PC-3 (cell line): Measurements from ENCODE around the gene ADAMTSL2.
"Not testable (repeated sequence)": the region's sequence is repeated elsewhere in the genome, so short reads cannot be mapped to it uniquely, and the experiment has no call there.

Experiments used
- CTCF ChIP-seq: fragments of 300-600 bp; sonication (generic); conservative IDR thresholded peaks from 2 replicates; pipeline ENCODE4 v1.5.1; 2017; ENCODE audit warnings: antibody characterized with exemption, low read depth, mild to moderate bottlenecking, low read length
- EZH2 ChIP-seq: fragments of 300-600 bp; sonication (generic); IDR thresholded peaks from one replicate; pipeline ENCODE4 v1.6.1; 2017; ENCODE audit warnings: antibody characterized with exemption, mild to moderate bottlenecking, low read length; ENCODE audit not compliant: unreplicated experiment
- EZH2phosphoT487 ChIP-seq: fragments of 300-600 bp; sonication (generic); IDR thresholded peaks from 2 replicates; pipeline ENCODE4 v1.6.1; 2018; ENCODE audit warnings: mild to moderate bottlenecking, antibody characterized with exemption, low read length, borderline replicate concordance

GRCh38 chr9:133563814-133564213 is 29.3 kb downstream of the ADAMTSL2 start:
- not testable (repeated sequence) for TF ChIP-seq CTCF, EZH2, EZH2phosphoT487
